Suprapubic skin (tissue), 4 donors: Measurements from ENCODE around the gene RBM28. TPM values are rescaled to one million over a fixed set of nuclear protein-coding genes. Genes with fewer than 3 reads are reported as not detected.

Source experiments
- DNase-seq, 2 donors: peaks; one replicate each; pipeline ENCODE4 v3.0.0-alpha.2; 2019; ENCODE audit warnings: low spot score in 2 of 2
- H3K27ac ChIP-seq: fragments of 200-600 bp; sonication (generic); one replicate; pipeline ENCODE4 v1.5.1; 2019
- H3K27me3 ChIP-seq: fragments of 200-600 bp; sonication (generic); one replicate; pipeline ENCODE4 v1.5.1; 2019
- H3K36me3 ChIP-seq: fragments of 200-600 bp; sonication (generic); one replicate; pipeline ENCODE4 v1.5.1; 2019
- H3K4me1 ChIP-seq: fragments of 200-600 bp; sonication (generic); one replicate; pipeline ENCODE4 v1.5.1; 2019
- H3K4me3 ChIP-seq: fragments of 200-600 bp; sonication (generic); one replicate; pipeline ENCODE4 v1.5.1; 2019; ENCODE audit warnings: mild to moderate bottlenecking
- H3K9me3 ChIP-seq: fragments of 200-600 bp; sonication (generic); one replicate; pipeline ENCODE4 v1.5.1; 2019
- CTCF ChIP-seq, 2 donors: fragments of 200-600 bp in 1 of 2; fragments of 450-650 bp in 1 of 2; sonication (generic) in 1 of 2; IDR thresholded peaks; one replicate each; pipeline ENCODE4 v1.5.1; 2016 to 2019; ENCODE audit warnings: antibody characterized with exemption in 2 of 2, mild to moderate bottlenecking in 1 of 2, moderate library complexity in 1 of 2
- EP300 ChIP-seq: sonication (generic); formaldehyde crosslinking; IDR thresholded peaks from one replicate; pipeline ENCODE4 v1.6.1; 2017; ENCODE audit warnings: antibody characterized with exemption
- POLR2A ChIP-seq, 2 donors: fragments of 450-650 bp; IDR thresholded peaks; one replicate each; pipeline ENCODE4 v1.6.1; 2017; ENCODE audit warnings: antibody characterized with exemption in 2 of 2, mild to moderate bottlenecking in 2 of 2, moderate library complexity in 2 of 2
- POLR2AphosphoS5 ChIP-seq, 3 donors: sonication (generic); formaldehyde crosslinking; IDR thresholded peaks; one replicate each; pipeline ENCODE4 v1.6.1; 2017; ENCODE audit warnings: antibody characterized with exemption in 3 of 3
- WGBS: methylation state at CpG from one replicate; pipeline ENCODE4 v1.1.5; 2018; 5-methylcytosine and 5-hydroxymethylcytosine counted together
- total RNA-seq, 4 donors: library from RNA; depleted of rRNA; stranded (reverse); fragments of >200 nt; gene quantifications; one replicate each; pipeline ENCODE4 v1.1.0, GENCODE V29; 2016

Gene RBM28
- total RNA-seq, 4 donors from 2014 or later, result 16.9 to 34.9 (median 25.6) TPM

- Histone ChIP-seq H3K27me3 (no peaks in the 10 kb centered on the region), H3K27ac (no peak overlapping the region), H3K4me3 (no peak overlapping the region), H3K9me3 (no peaks in the 10 kb centered on the region), H3K36me3 (no peaks in the 10 kb centered on the region), H3K4me1 (peaks cover 47% of the 10 kb centered on the region)
- no peak for DNase-seq
- TF ChIP-seq POLR2A (IDR thresholded peaks at IDR 0.05) (no peak), EP300 (no peak), CTCF (IDR thresholded peaks at IDR 0.05) (no peak), POLR2AphosphoS5 (IDR thresholded peaks at IDR 0.05) (no peak)
- 82% methylated on average over 3 of the region's 3 CpGs for WGBS
Observed at GRCh38 chr7:128263420-128263819, 80.3 kb downstream of the RBM28 start.

DNA sequence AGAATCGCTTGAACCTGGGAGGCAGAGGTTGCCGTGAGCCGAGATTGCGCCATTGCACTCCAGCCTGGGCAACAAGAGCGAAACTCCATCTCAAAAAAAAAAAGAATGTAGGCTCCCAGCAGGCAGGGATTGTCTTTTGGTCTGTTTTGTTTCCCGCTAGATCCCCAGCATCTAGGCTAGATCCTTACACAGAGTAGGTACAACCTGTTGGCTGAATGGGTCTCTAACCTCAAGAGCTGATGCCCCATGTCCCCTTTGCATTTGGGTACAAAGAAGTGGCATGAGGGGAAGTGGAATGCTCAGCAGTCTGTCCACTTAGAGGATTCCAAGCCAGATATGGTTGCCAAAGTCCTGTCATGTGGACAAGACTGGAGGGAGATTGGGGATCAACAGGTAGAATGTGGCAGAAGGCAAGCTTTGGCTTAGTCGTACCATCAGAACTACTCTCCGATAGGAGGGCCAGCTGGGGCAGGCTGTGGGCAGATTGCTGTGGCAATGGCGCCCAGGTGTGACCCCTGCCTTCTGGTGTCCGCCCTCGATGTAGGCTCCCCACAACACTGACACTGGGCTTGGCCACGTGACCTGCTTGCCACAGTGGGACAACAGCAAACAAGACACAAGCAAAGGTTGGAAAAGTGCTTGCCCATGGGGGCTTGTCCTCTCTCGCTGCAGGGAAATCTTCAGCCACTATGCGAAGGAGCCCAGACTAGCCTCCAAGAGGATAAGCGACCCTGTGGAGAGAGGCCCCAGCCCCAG lies 81.3 kb downstream of the RBM28 start:
- peaks cover 43% of the 10 kb centered on the region for H3K4me1 ChIP-seq
- 89% methylated on average over 14 of the region's 15 CpGs for WGBS

GRCh38 chr7:128260069-128260795 lies 83.5 kb downstream of the RBM28 start:
- H3K27me3 ChIP-seq, result no peaks in the 10 kb centered on the region
- DNase-seq, result no peak
- WGBS, result 62% methylated on average over 12 of the region's 12 CpGs
- no peaks in the 10 kb centered on the region for H3K36me3 ChIP-seq
- H3K27ac ChIP-seq, result peak overlapping the region; percentile 34
- no peak overlapping the region for H3K4me3 ChIP-seq
- no peaks in the 10 kb centered on the region for H3K9me3 ChIP-seq
- peaks cover 27% of the 10 kb centered on the region for H3K4me1 ChIP-seq
- no peak for TF ChIP-seq POLR2A (IDR thresholded peaks at IDR 0.05)
- TF ChIP-seq POLR2AphosphoS5 (IDR thresholded peaks at IDR 0.05), result no peak
- no peak for TF ChIP-seq CTCF (IDR thresholded peaks at IDR 0.05)
- no peak for TF ChIP-seq EP300

More for the DNA sequence above, 81.3 kb downstream of the RBM28 start:
- DNase-seq, result peak in 1 of 2 donors; percentile 35
- H3K27me3 ChIP-seq, result no peaks in the 10 kb centered on the region
- no peak overlapping the region for H3K4me3 ChIP-seq
- no peaks in the 10 kb centered on the region for H3K9me3 ChIP-seq
- no peak overlapping the region for H3K27ac ChIP-seq
- TF ChIP-seq EP300 (no peak), POLR2AphosphoS5 (IDR thresholded peaks at IDR 0.05) (no peak), CTCF (IDR thresholded peaks at IDR 0.05) (no peak), POLR2A (IDR thresholded peaks at IDR 0.05) (no peak)
- no peaks in the 10 kb centered on the region for H3K36me3 ChIP-seq

DNA sequence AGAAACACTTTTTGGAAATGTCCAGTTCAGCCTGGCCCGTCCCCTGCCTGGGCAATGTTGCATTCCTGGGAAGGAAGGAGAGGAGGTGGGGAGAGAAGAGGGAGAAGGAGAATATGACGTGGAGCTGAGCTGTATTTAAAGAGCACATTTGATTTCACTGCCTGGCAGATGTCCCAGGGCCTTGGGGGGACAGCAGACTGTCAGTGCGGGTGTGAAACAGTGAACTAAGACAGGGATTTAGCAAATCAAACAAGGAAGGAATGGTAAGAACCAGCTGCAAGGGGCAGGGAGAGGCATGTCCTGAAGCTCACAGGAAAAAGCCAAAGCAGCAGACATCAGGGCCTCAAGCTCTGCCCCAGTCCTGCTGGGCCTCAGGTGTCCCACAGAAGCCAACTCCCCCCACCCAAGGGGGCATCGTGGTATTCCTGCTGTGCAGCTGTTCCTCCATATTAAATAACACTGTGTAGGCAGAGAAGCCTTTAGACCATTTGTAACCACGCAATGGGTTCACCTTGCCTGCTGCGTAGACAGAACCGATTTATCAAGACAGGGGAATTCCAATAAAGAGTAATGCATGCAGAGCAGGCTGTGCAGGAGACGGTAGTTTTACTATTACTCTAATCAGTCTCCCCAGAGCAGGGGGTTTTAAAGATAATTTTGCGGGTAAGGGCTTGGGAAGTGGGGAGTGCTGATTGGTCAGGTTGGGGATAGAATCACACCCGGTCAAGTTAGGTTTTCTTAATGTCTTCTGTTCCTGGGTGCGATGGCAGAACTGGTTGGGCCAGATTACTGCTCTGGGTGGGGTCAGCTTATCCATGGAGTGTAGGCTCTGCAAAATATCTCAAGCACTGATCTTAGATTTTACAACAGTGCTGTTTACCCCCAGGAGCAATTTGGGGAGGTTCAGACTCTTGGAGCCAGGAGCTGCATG lies 84.3 kb downstream of the RBM28 start:
- no peak overlapping the region for H3K4me3 ChIP-seq
- H3K9me3 ChIP-seq, result no peaks in the 10 kb centered on the region
- H3K36me3 ChIP-seq, result no peaks in the 10 kb centered on the region
- peaks cover 24% of the 10 kb centered on the region for H3K4me1 ChIP-seq
- 47% methylated on average over 11 of the region's 11 CpGs for WGBS
- peak in 1 of 2 donors; percentile 24 for DNase-seq
- peak overlapping the region; percentile 76 for H3K27ac ChIP-seq
- no peaks in the 10 kb centered on the region for H3K27me3 ChIP-seq
- TF ChIP-seq CTCF (IDR thresholded peaks at IDR 0.05) (no peak), POLR2A (IDR thresholded peaks at IDR 0.05) (no peak), POLR2AphosphoS5 (IDR thresholded peaks at IDR 0.05) (no peak), EP300 (no peak)
